ENCODE measurements around the gene ATP6V0B. TPM values are rescaled to one million over a fixed set of nuclear protein-coding genes. Genes with fewer than 3 reads are reported as not detected.

ATP6V0B gene
- total and polyA plus RNA-seq, 2 experiments from 2014 or later, result 112 to 142 TPM

GRCh38 chr1:43976890-43977289 is 2.1 kb downstream of the ATP6V0B start:
- Histone ChIP-seq H3K4me2 (no peak overlapping the region), H3K4me3 (no peak overlapping the region), H3K27ac (ENCODE audit: low read depth) (no peak overlapping the region), H3K9me2 (ENCODE audit: insufficient read depth) (no peaks in the 10 kb centered on the region), H3F3A (replicated peaks; ENCODE audit: low read depth) (peaks cover 29% of the 10 kb centered on the region; the same call in 1 of the 2 replicates), H3K36me3 (ENCODE audit: insufficient read depth) (0 out of 2 replicates have a peak, but pooled peaks cover 7% of the 10 kb centered on the region), H3K79me2 (replicated peaks; ENCODE audit: insufficient read depth) (peaks cover 16% of the 10 kb centered on the region), H3K27me3 (ENCODE audit: insufficient read depth) (no peaks in the 10 kb centered on the region), H3K4me1 (ENCODE audit: insufficient read depth) (peaks cover 29% of the 10 kb centered on the region), H4K20me1 (replicated peaks; ENCODE audit: insufficient read depth) (peaks cover 19% of the 10 kb centered on the region), H2AFZ (no peak overlapping the region)
- Mint-ChIP-seq H3K36me3 (ENCODE audit: low read depth) (peaks cover 58% of the 10 kb centered on the region), H3K27ac (no peak overlapping the region), H3K4me1 (peaks cover 43% of the 10 kb centered on the region), H3K9me3 (no peaks in the 10 kb centered on the region), H3K4me3 (peak overlapping the region; percentile 90), H3K27me3 (ENCODE audit: insufficient read depth, low read depth, poor library complexity) (peaks cover 31% of the 10 kb centered on the region)
- DNase-seq (ENCODE audit: low spot score), result no peak
- no peak for TF ChIP-seq NANOG (IDR thresholded peaks at IDR 0.05; ENCODE audit: borderline replicate concordance)
- no peak for TF ChIP-seq CREB1 (CRISPR knock-in tag; IDR thresholded peaks at IDR 0.05; ENCODE audit: low read depth)
- no peak for TF ChIP-seq EZH2 (IDR thresholded peaks at IDR 0.05; ENCODE audit: low read depth, unreplicated experiment)
- TF ChIP-seq STAT1 (IDR thresholded peaks at IDR 0.05; ENCODE audit: unreplicated experiment), result no peak
- no peak for TF ChIP-seq ETS1 (IDR thresholded peaks at IDR 0.05)
- no peak for TF ChIP-seq EZH2phosphoT487 (IDR thresholded peaks at IDR 0.05; ENCODE audit: unreplicated experiment)
- no peak for TF ChIP-seq CTCF (conservative IDR thresholded peaks at IDR 0.05; ENCODE audit: low read depth in 2 of 2)
- TF ChIP-seq ZNF462 (CRISPR knock-in tag; IDR thresholded peaks at IDR 0.05), result no peak
- no peak for TF ChIP-seq ZNF331 (CRISPR knock-in tag; IDR thresholded peaks at IDR 0.05; ENCODE audit: low read depth)
- TF ChIP-seq JUNB (IDR thresholded peaks at IDR 0.05; ENCODE audit: unreplicated experiment), result no peak
- TF ChIP-seq REST (IDR thresholded peaks at IDR 0.05; ENCODE audit: unreplicated experiment), result no peak
- no peak for ATAC-seq
